Tibial nerve (tissue), 4 donors: Measurements from ENCODE around the gene KCNE5. TPM values are rescaled to one million over a fixed set of nuclear protein-coding genes. Genes with fewer than 3 reads are reported as not detected.

Source experiments
- DNase-seq, 2 donors: peaks; one replicate each; pipeline ENCODE4 v3.0.0-alpha.2; 2019; ENCODE audit warnings: low spot score in 2 of 2
- H3K27ac ChIP-seq, 4 donors: fragments of 200-600 bp; sonication (generic) in 3 of 4; one replicate each; pipeline ENCODE4 v1.5.1; 2017 to 2019; ENCODE audit warnings: mild to moderate bottlenecking in 1 of 4
- H3K27me3 ChIP-seq, 2 donors: fragments of 200-600 bp; sonication (generic) in 1 of 2; one replicate each; pipeline versions ENCODE4 v1.5.1 to v1.6.0; 2017 to 2019
- H3K36me3 ChIP-seq, 3 donors: fragments of 200-600 bp; sonication (generic); one replicate each; pipeline ENCODE4 v1.5.1; 2018 to 2019
- H3K4me1 ChIP-seq, 4 donors: fragments of 200-600 bp; sonication (generic) in 3 of 4; one replicate each; pipeline ENCODE4 v1.5.1; 2017 to 2019
- H3K4me3 ChIP-seq, 4 donors: fragments of 200-600 bp; sonication (generic) in 3 of 4; one replicate each; pipeline ENCODE4 v1.5.1; 2017 to 2019; ENCODE audit warnings: mild to moderate bottlenecking in 1 of 4, moderate library complexity in 1 of 4
- H3K9me3 ChIP-seq, 4 donors: fragments of 200-600 bp; sonication (generic) in 3 of 4; one replicate each; pipeline ENCODE4 v1.5.1; 2017 to 2019
- EP300 ChIP-seq, 2 donors: sonication (generic); formaldehyde crosslinking; IDR thresholded peaks; one replicate each; pipeline ENCODE4 v1.6.1; 2017; ENCODE audit warnings: antibody characterized with exemption in 2 of 2, mild to moderate bottlenecking in 1 of 2
- POLR2A ChIP-seq, 2 donors: fragments of 450-650 bp; IDR thresholded peaks; one replicate each; pipeline ENCODE4 v1.6.1; 2017; ENCODE audit warnings: antibody characterized with exemption in 2 of 2, mild to moderate bottlenecking in 2 of 2, moderate library complexity in 2 of 2
- WGBS, 2 donors: methylation state at CpG; one replicate each; pipeline ENCODE4 v1.1.5; 2018; 5-methylcytosine and 5-hydroxymethylcytosine counted together
- total RNA-seq, 4 donors: library from RNA; depleted of rRNA; stranded (reverse); fragments of >200 nt; gene quantifications; one replicate each; pipeline ENCODE4 v1.1.0, GENCODE V29; 2016
- TF ChIP-seq, protein P1 (sequence below), 5 experiments: fragments of 200-600 bp in 3 of 5; fragments of 450-650 bp in 2 of 5; sonication (generic) in 3 of 5; IDR thresholded peaks; one replicate each; pipeline ENCODE4 v1.5.1; 2016 to 2019; ENCODE audit warnings: antibody characterized with exemption in 5 of 5, mild to moderate bottlenecking in 3 of 5, moderate library complexity in 2 of 5

The KCNE5 gene
- total RNA-seq, 4 donors from 2014 or later = 0.66 TPM; not detected in 3

DNA sequence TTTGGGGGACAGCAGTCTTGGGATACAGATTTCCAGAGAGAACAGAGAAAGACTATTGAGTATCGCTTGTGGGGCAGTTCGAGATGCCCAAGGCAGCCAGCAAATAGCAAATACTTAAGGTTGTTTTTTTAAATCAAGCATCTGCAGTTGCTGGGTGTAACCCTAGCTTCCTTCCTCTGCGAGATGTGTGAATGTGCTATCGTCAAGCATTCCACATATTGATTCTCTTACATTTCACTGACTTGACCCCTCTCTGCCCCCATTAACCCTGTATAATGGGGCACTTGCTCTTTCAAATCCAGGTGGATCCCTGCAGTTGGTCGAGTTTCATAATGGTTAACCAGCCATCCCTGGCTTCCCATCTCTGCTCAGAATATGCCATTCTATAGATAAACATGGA, 23.5 kb downstream of the KCNE5 start:
- Histone ChIP-seq H3K36me3 (no peaks in the 10 kb centered on the region), H3K27ac (no peak overlapping the region), H3K9me3 (peaks cover 0 to 4% (median 0%) of the 10 kb centered on the region in 4 donors), H3K4me3 (no peak overlapping the region), H3K27me3 (peaks cover 0 to 41% of the 10 kb centered on the region in 2 donors), H3K4me1 (no peaks in the 10 kb centered on the region)
- DNase-seq = no peak
- WGBS, 2 donors = 52 to 61% methylated on average over 5 of the region's 5 CpGs
- TF ChIP-seq EP300 (IDR thresholded peaks at IDR 0.05) (no peak), POLR2A (IDR thresholded peaks at IDR 0.05) (no peak)
- TF ChIP-seq, protein P1, sequence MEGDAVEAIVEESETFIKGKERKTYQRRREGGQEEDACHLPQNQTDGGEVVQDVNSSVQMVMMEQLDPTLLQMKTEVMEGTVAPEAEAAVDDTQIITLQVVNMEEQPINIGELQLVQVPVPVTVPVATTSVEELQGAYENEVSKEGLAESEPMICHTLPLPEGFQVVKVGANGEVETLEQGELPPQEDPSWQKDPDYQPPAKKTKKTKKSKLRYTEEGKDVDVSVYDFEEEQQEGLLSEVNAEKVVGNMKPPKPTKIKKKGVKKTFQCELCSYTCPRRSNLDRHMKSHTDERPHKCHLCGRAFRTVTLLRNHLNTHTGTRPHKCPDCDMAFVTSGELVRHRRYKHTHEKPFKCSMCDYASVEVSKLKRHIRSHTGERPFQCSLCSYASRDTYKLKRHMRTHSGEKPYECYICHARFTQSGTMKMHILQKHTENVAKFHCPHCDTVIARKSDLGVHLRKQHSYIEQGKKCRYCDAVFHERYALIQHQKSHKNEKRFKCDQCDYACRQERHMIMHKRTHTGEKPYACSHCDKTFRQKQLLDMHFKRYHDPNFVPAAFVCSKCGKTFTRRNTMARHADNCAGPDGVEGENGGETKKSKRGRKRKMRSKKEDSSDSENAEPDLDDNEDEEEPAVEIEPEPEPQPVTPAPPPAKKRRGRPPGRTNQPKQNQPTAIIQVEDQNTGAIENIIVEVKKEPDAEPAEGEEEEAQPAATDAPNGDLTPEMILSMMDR (IDR thresholded peaks at IDR 0.05) = no peak

DNA sequence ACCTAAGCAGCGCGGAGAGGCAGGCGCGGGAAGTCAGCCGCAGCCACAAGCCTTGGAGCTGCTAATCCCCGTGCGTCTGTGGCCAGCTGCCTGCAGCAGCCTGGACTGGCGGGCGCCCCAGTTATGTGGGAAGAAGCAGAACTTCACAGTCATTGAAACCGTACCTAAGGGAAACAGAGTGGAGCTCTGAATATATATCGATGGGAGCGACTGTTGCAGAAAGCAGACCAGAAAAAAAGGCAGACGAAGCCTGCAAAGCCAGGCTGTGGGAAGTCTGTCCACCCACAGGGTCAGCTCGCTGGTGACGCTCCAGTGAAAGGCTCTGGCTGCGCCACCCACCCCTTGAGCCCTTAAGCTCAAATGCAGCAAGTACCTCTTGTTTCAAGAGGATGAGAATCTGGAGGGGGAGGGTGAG, 24.7 kb downstream of the KCNE5 start:
- H3K36me3 ChIP-seq = no peaks in the 10 kb centered on the region
- H3K9me3 ChIP-seq = peaks cover 0 to 1% (median 0%) of the 10 kb centered on the region in 4 donors
- WGBS, 2 donors = 10 to 26% methylated on average over 10 to 16 of the region's 16 CpGs
- DNase-seq = no peak
- TF ChIP-seq, protein P1 (IDR thresholded peaks at IDR 0.05) = no peak
- TF ChIP-seq EP300 (IDR thresholded peaks at IDR 0.05) (no peak), POLR2A (IDR thresholded peaks at IDR 0.05) (no peak)
- no peak overlapping the region for H3K4me3 ChIP-seq
- H3K27ac ChIP-seq = no peak overlapping the region
- H3K27me3 ChIP-seq = peaks cover 0 to 41% of the 10 kb centered on the region in 2 donors
- no peaks in the 10 kb centered on the region for H3K4me1 ChIP-seq

DNA sequence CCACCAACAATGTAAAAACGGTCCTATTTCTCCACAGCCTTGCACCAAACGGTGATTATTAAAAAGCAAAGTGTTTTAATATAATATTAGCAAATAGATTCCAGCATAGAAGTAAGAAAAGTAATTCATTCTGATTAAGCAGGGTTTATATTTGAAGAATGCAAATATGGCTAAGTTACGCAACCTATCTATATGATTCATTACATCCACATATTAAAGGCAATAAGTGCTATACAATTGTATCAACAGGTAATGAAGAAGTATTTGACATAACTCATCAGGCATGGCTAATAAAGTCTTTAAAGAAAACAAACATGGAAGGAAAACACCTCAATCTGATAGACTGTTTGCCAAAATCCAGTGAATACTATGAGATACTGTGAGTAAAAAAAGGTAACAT, 29.0 kb downstream of the KCNE5 start:
- Histone ChIP-seq H3K36me3 (no peaks in the 10 kb centered on the region), H3K27me3 (peaks cover 0 to 21% of the 10 kb centered on the region in 2 donors), H3K4me1 (no peaks in the 10 kb centered on the region), H3K9me3 (no peaks in the 10 kb centered on the region), H3K27ac (no peak overlapping the region), H3K4me3 (no peak overlapping the region)
- DNase-seq = no peak
- 74 to 91% methylated on average over 3 of the region's 3 CpGs for WGBS, 2 donors
- TF ChIP-seq EP300 (IDR thresholded peaks at IDR 0.05) (no peak), POLR2A (IDR thresholded peaks at IDR 0.05) (no peak)
- TF ChIP-seq, protein P1 (IDR thresholded peaks at IDR 0.05) = no peak

GRCh38 chrX:109590176-109590575, 34.8 kb downstream of the KCNE5 start:
- Histone ChIP-seq H3K4me3 (no peak overlapping the region), H3K9me3 (no peaks in the 10 kb centered on the region), H3K4me1 (no peaks in the 10 kb centered on the region), H3K27ac (no peak overlapping the region), H3K36me3 (no peaks in the 10 kb centered on the region), H3K27me3 (peaks cover 0 to 20% of the 10 kb centered on the region in 2 donors)
- TF ChIP-seq POLR2A (IDR thresholded peaks at IDR 0.05) = no peak
- TF ChIP-seq EP300 (IDR thresholded peaks at IDR 0.05) = no peak
- TF ChIP-seq, protein P1 (IDR thresholded peaks at IDR 0.05) = no peak
- WGBS, 2 donors = 72 to 83% methylated on average over 4 of the region's 4 CpGs
- no peak for DNase-seq

- Histone ChIP-seq H3K27ac (no peak overlapping the region), H3K27me3 (peaks cover 0 to 25% of the 10 kb centered on the region in 2 donors), H3K36me3 (no peaks in the 10 kb centered on the region), H3K4me1 (no peaks in the 10 kb centered on the region), H3K9me3 (no peaks in the 10 kb centered on the region), H3K4me3 (no peak overlapping the region)
- DNase-seq = no peak
- WGBS, 2 donors = 84 to 85% methylated on average over 5 to 7 of the region's 7 CpGs
- TF ChIP-seq EP300 (IDR thresholded peaks at IDR 0.05) = no peak
- no peak for TF ChIP-seq POLR2A (IDR thresholded peaks at IDR 0.05)
- TF ChIP-seq, protein P1 (IDR thresholded peaks at IDR 0.05) = no peak
Measured at GRCh38 chrX:109585488-109585887, 39.5 kb downstream of the KCNE5 start.
